GM23338 (cell line): ENCODE measurements around the gene ATP2A3. TPM values are rescaled to one million over a fixed set of nuclear protein-coding genes. Genes with fewer than 3 reads are reported as not detected.
A peak's percentile ranks its signal among the peaks of the same experiment; 100 is the strongest.

Experiments
- ATAC-seq: fragments of 200-7000 bp; cut with Tn5 transposase; 3 replicates; pipeline ENCODE4 v1.9.1; 2020
- DNase-seq: peaks from one replicate; pipeline ENCODE4 v3.0.0-alpha.2; 2015; ENCODE audit warnings: low spot score
- H2AFZ ChIP-seq: fragments of 200-600 bp; sonication (generic); 2 replicates; pipeline ENCODE4 v1.8.0; 2016; ENCODE audit warnings: antibody characterized with exemption, mild to moderate bottlenecking, moderate library complexity
- H3F3A ChIP-seq: fragments of 200-600 bp; sonication (generic); replicated peaks from 2 replicates; pipeline ENCODE4 v1.8.0; 2017; ENCODE audit warnings: antibody characterized with exemption, mixed run types, low read depth
- H3K27ac ChIP-seq: fragments of 200-600 bp; sonication (generic); 2 replicates; pipeline ENCODE4 v1.6.1; 2016; ENCODE audit warnings: low read depth
- H3K27me3 ChIP-seq: fragments of 200-600 bp; sonication (generic); 2 replicates; pipeline ENCODE4 v1.8.0; 2016; ENCODE audit warnings: mild to moderate bottlenecking, mixed run types, moderate library complexity; ENCODE audit not compliant: insufficient read depth
- H3K36me3 ChIP-seq: fragments of 200-600 bp; sonication (generic); 2 replicates; pipeline ENCODE4 v1.8.0; 2016; ENCODE audit warnings: mild to moderate bottlenecking; ENCODE audit not compliant: insufficient read depth
- H3K4me1 ChIP-seq: fragments of 200-600 bp; sonication (generic); 2 replicates; pipeline ENCODE4 v1.8.0; 2016; ENCODE audit warnings: mild to moderate bottlenecking, moderate library complexity; ENCODE audit not compliant: insufficient read depth
- H3K4me2 ChIP-seq: fragments of 200-600 bp; sonication (generic); 2 replicates; pipeline ENCODE4 v1.7.1; 2017; ENCODE audit warnings: mixed run types
- H3K4me3 ChIP-seq: fragments of 200-600 bp; sonication (generic); 2 replicates; pipeline ENCODE4 v1.6.1; 2016; ENCODE audit warnings: mixed run types
- H3K79me2 ChIP-seq: fragments of 200-600 bp; sonication (generic); replicated peaks from 2 replicates; pipeline ENCODE4 v1.8.0; 2017; ENCODE audit warnings: mild to moderate bottlenecking; ENCODE audit not compliant: insufficient read depth
- H3K9me2 ChIP-seq: fragments of 200-600 bp; sonication (generic); 2 replicates; pipeline ENCODE4 v1.8.0; 2017; ENCODE audit not compliant: insufficient read depth
- H4K20me1 ChIP-seq: fragments of 200-600 bp; sonication (generic); replicated peaks from 2 replicates; pipeline ENCODE4 v1.8.0; 2017; ENCODE audit warnings: mild to moderate bottlenecking; ENCODE audit not compliant: insufficient read depth
- H3K27ac Mint-ChIP-seq: 2 replicates; pipeline ENCODE4 v1.8.0; 2020; ENCODE audit warnings: inconsistent platforms, mild to moderate bottlenecking, moderate library complexity, mixed read lengths
- H3K27me3 Mint-ChIP-seq: 3 replicates; pipeline ENCODE4 v1.8.0; 2022; ENCODE audit warnings: low read depth, mild to moderate bottlenecking, moderate library complexity, mixed read lengths, inconsistent platforms; ENCODE audit not compliant: insufficient read depth, poor library complexity
- H3K36me3 Mint-ChIP-seq: 3 replicates; pipeline ENCODE4 v1.8.0; 2021; ENCODE audit warnings: low read depth, mild to moderate bottlenecking, inconsistent platforms, moderate library complexity, mixed read lengths
- H3K4me1 Mint-ChIP-seq: 3 replicates; pipeline ENCODE4 v1.8.0; 2020; ENCODE audit warnings: mild to moderate bottlenecking, inconsistent platforms, mixed read lengths
- H3K4me3 Mint-ChIP-seq: 3 replicates; pipeline ENCODE4 v1.8.0; 2021; ENCODE audit warnings: moderate library complexity, mild to moderate bottlenecking, inconsistent platforms, mixed read lengths
- H3K9me3 Mint-ChIP-seq: 3 replicates; pipeline ENCODE4 v1.8.0; 2020; ENCODE audit warnings: moderate library complexity, mild to moderate bottlenecking, inconsistent platforms, mixed read lengths
- CREB1 ChIP-seq: fragments of 250-450 bp; sonication (Bioruptor Pico); IDR thresholded peaks from 2 replicates; pipeline ENCODE4 v1.5.0; 2020; ENCODE audit warnings: low read depth, mild to moderate bottlenecking, moderate library complexity
- EZH2phosphoT487 ChIP-seq: fragments of 200-600 bp; sonication (generic); IDR thresholded peaks from one replicate; pipeline ENCODE4 v1.8.1; 2018; ENCODE audit warnings: antibody characterized with exemption; ENCODE audit not compliant: unreplicated experiment
- JUNB ChIP-seq: IDR thresholded peaks from one replicate; pipeline ENCODE4 v1.6.1; 2016; ENCODE audit warnings: antibody characterized with exemption; ENCODE audit not compliant: unreplicated experiment
- NANOG ChIP-seq: IDR thresholded peaks from 2 replicates; pipeline ENCODE4 v1.6.1; 2016; ENCODE audit warnings: antibody characterized with exemption, borderline replicate concordance
- POLR2AphosphoS5 ChIP-seq: IDR thresholded peaks from 2 replicates; pipeline ENCODE4 v1.6.1; 2016; ENCODE audit warnings: antibody characterized with exemption, low read depth
- STAT1 ChIP-seq: IDR thresholded peaks from one replicate; pipeline ENCODE4 v1.6.1; 2016; ENCODE audit warnings: antibody characterized with exemption; ENCODE audit not compliant: unreplicated experiment
- ZNF114 ChIP-seq: fragments of 250-450 bp; sonication (Bioruptor Pico); IDR thresholded peaks from 2 replicates; pipeline ENCODE4 v1.5.0; 2020; ENCODE audit warnings: mild to moderate bottlenecking, moderate library complexity
- polyA plus RNA-seq: library from polyadenylated mRNA; unstranded; fragments of >200 nt; fragmentation: Nextera tagmentation; extraction: Ambion mirVana; gene quantifications from 2 replicates; pipeline ENCODE4 v1.2.1, GENCODE V29; 2016
- total RNA-seq: library from RNA; depleted of rRNA; stranded (reverse); fragments of >200 nt; shearing (Covaris generic); gene quantifications from 2 replicates; pipeline ENCODE4 v1.2.3, GENCODE V29; 2014
- TF ChIP-seq, protein P1 (sequence below): IDR thresholded peaks from 2 replicates; pipeline ENCODE4 v1.6.1; 2016; ENCODE audit warnings: antibody characterized with exemption
- TF ChIP-seq, protein P2 (sequence below), 2 experiments: fragments of 200-600 bp in 1 of 2; sonication (generic) in 1 of 2; conservative IDR thresholded peaks; 2 replicates each; pipeline versions ENCODE4 v1.5.1 to v1.6.1; 2016 to 2017; ENCODE audit warnings: antibody characterized with exemption in 2 of 2, low read depth in 2 of 2, mild to moderate bottlenecking in 2 of 2, moderate library complexity in 1 of 2
- TF ChIP-seq, protein P3 (sequence below): IDR thresholded peaks from one replicate; pipeline ENCODE4 v1.6.1; 2018; ENCODE audit warnings: antibody characterized with exemption; ENCODE audit not compliant: unreplicated experiment

ATP2A3 gene
- total and polyA plus RNA-seq, 2 experiments from 2014 or later, result 9.6 to 35.2 TPM

DNA sequence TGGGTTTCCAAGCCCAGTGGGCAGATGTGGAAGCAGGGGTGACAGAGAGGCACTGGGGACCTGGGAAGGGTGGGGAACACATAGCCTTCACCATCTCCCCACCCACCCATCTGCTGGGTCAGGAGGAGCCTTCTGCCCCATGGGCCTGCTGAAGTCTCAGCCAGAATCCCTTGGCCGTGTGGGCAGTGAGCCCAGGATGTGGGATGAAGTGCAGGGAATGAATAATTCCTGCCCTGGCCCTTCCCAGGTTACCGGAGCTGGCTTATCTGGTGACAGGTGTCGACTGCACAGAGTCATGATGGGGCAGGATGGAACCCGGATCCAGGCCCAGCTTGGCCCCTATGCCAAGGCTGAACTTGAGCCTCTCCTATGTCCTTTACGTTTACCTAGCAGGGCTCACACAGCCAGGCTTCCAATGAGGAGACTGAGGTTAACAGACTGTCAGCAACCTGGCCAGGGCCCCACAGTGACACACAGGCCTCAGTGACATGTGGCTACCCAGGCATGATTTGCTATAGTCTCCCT, 17.5 kb downstream of the ATP2A3 start (continued):
- TF ChIP-seq JUNB, result no peak
- no peak for TF ChIP-seq CREB1 (CRISPR knock-in tag)
- TF ChIP-seq ZNF114, result no peak

DNA sequence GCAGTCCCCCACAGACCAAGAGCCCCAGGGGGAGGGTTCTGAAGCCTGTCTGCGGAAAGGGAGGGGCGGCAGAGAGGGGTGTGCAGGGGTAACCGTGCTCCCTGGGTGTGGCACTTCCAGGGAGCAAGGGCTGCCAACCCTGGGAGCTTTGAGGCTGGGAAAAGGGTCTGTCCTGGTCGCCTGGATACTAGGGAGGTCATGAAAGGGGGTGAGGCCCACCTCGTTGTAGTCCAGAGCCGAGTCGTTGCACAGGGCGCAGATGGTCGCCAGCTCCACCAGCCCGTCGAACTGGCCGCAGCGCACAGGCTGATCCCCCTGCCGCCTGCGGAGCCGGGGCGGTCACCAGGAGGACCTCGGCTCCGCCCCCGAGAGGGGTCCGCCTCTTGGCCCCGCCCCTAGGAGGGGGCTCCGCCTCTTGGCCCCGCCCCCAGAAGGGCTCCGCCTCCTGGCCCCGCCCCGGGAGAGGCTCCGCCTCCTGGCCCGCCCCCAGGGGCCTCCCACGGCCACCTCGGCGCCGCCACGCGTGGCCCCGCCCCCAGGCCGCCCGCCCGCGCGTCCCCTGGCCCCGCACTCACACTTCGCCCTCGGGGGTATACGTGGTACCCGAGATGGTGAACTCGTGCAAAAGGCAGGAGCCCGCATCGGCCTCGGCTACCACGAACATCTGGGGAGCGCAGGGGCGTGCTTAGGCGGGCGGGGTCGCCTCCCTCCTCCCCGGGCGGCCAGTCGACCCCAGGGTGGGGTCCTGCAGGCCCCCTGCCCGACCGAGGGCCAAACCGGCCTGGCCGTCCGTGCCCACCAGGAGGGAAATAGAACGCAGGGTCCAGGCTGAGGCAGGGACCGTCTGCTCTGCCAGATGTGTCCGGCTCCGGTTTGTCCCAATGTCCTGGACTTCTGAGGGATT, 19.5 kb downstream of the ATP2A3 start:
- Histone ChIP-seq H3K36me3 (no peaks in the 10 kb centered on the region), H3K9me2 (no peaks in the 10 kb centered on the region), H3K4me3 (peak overlapping the region; percentile 67), H2AFZ (peak overlapping the region; percentile 87), H4K20me1 (no peaks in the 10 kb centered on the region), H3K27ac (no peak overlapping the region), H3K4me2 (peak overlapping the region; percentile 80), H3K4me1 (peaks cover 5% of the 10 kb centered on the region), H3F3A (no peaks in the 10 kb centered on the region), H3K79me2 (no peaks in the 10 kb centered on the region), H3K27me3 (no peaks in the 10 kb centered on the region)
- Mint-ChIP-seq H3K36me3 (no peaks in the 10 kb centered on the region; the same call in 2 of the 3 replicates), H3K9me3 (no peaks in the 10 kb centered on the region; the same call in 2 of the 3 replicates), H3K27ac (no peak overlapping the region), H3K4me3 (peak overlapping the region; percentile 65), H3K4me1 (peaks cover 7% of the 10 kb centered on the region), H3K27me3 (peaks cover 13% of the 10 kb centered on the region)
- TF ChIP-seq POLR2AphosphoS5 (peak; percentile 45; the same call in 1 of the 2 replicates), NANOG (no peak)
- ATAC-seq (peak; percentile 94), DNase-seq (peak; percentile 93)

DNA sequence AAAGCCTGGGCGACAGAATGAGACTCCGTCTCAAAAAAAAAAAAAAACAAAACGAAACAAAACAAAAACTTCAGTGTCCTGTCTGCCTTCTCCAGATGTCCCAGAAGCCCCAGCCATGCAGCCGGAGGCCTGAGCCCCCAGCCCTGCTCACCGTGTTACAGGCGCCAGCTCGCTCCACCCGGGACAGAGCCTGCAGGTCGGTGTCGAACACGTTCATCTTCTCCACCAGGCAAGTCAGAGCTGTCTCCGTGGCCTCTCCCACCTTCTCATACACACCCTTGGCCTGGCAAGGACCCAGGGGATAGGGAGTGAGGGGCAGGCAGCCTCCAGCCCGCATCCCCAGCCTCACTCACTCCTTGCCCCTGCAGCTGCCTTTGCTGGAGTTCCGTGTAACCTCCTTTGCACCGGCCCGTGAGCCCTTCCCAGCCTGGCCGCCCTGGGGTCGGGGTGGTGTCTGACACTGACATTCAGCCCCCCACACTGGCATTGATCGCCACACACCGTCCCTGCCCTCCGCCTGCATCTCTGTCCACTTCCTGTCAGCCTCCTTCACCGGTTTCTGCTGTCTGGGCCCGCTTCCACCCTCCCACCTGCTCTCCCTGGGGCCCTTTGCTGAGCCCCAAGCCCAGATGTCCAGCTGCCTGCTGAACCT, 20.9 kb downstream of the ATP2A3 start:
- Histone ChIP-seq H3K4me1 (peaks cover 5% of the 10 kb centered on the region), H3K4me2 (no peak overlapping the region), H3F3A (no peaks in the 10 kb centered on the region), H3K79me2 (no peaks in the 10 kb centered on the region), H2AFZ (no peak overlapping the region), H3K27me3 (no peaks in the 10 kb centered on the region), H3K36me3 (no peaks in the 10 kb centered on the region), H4K20me1 (no peaks in the 10 kb centered on the region), H3K4me3 (no peak overlapping the region), H3K9me2 (no peaks in the 10 kb centered on the region), H3K27ac (no peak overlapping the region)
- Mint-ChIP-seq H3K9me3 (no peaks in the 10 kb centered on the region; the same call in 2 of the 3 replicates), H3K27ac (no peak overlapping the region), H3K4me3 (no peak overlapping the region), H3K36me3 (peaks cover 3% of the 10 kb centered on the region; the same call in 1 of the 3 replicates), H3K27me3 (peaks cover 12% of the 10 kb centered on the region), H3K4me1 (peaks cover 7% of the 10 kb centered on the region)
- no peak for TF ChIP-seq EZH2phosphoT487
- TF ChIP-seq ZNF114, result no peak
- TF ChIP-seq, protein P1, sequence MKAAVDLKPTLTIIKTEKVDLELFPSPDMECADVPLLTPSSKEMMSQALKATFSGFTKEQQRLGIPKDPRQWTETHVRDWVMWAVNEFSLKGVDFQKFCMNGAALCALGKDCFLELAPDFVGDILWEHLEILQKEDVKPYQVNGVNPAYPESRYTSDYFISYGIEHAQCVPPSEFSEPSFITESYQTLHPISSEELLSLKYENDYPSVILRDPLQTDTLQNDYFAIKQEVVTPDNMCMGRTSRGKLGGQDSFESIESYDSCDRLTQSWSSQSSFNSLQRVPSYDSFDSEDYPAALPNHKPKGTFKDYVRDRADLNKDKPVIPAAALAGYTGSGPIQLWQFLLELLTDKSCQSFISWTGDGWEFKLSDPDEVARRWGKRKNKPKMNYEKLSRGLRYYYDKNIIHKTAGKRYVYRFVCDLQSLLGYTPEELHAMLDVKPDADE, result no peak
- TF ChIP-seq POLR2AphosphoS5, result no peak
- TF ChIP-seq STAT1, result no peak
- no peak for TF ChIP-seq NANOG
- TF ChIP-seq, protein P2, sequence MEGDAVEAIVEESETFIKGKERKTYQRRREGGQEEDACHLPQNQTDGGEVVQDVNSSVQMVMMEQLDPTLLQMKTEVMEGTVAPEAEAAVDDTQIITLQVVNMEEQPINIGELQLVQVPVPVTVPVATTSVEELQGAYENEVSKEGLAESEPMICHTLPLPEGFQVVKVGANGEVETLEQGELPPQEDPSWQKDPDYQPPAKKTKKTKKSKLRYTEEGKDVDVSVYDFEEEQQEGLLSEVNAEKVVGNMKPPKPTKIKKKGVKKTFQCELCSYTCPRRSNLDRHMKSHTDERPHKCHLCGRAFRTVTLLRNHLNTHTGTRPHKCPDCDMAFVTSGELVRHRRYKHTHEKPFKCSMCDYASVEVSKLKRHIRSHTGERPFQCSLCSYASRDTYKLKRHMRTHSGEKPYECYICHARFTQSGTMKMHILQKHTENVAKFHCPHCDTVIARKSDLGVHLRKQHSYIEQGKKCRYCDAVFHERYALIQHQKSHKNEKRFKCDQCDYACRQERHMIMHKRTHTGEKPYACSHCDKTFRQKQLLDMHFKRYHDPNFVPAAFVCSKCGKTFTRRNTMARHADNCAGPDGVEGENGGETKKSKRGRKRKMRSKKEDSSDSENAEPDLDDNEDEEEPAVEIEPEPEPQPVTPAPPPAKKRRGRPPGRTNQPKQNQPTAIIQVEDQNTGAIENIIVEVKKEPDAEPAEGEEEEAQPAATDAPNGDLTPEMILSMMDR (conservative IDR thresholded peaks at IDR 0.05; ENCODE audit: low read depth in 2 of 2), result no peak
- TF ChIP-seq, protein P3, sequence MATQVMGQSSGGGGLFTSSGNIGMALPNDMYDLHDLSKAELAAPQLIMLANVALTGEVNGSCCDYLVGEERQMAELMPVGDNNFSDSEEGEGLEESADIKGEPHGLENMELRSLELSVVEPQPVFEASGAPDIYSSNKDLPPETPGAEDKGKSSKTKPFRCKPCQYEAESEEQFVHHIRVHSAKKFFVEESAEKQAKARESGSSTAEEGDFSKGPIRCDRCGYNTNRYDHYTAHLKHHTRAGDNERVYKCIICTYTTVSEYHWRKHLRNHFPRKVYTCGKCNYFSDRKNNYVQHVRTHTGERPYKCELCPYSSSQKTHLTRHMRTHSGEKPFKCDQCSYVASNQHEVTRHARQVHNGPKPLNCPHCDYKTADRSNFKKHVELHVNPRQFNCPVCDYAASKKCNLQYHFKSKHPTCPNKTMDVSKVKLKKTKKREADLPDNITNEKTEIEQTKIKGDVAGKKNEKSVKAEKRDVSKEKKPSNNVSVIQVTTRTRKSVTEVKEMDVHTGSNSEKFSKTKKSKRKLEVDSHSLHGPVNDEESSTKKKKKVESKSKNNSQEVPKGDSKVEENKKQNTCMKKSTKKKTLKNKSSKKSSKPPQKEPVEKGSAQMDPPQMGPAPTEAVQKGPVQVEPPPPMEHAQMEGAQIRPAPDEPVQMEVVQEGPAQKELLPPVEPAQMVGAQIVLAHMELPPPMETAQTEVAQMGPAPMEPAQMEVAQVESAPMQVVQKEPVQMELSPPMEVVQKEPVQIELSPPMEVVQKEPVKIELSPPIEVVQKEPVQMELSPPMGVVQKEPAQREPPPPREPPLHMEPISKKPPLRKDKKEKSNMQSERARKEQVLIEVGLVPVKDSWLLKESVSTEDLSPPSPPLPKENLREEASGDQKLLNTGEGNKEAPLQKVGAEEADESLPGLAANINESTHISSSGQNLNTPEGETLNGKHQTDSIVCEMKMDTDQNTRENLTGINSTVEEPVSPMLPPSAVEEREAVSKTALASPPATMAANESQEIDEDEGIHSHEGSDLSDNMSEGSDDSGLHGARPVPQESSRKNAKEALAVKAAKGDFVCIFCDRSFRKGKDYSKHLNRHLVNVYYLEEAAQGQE, result no peak
- no peak for DNase-seq
- no peak for ATAC-seq
